Body of pancreas (tissue), 4 donors: ENCODE data around the gene ARHGEF28.

Experiments used
- POLR2A ChIP-seq, 3 donors: fragments of 450-650 bp; IDR thresholded peaks; one replicate each; pipeline ENCODE4 v1.6.1; 2016; ENCODE audit warnings: antibody characterized with exemption in 3 of 3, mild to moderate bottlenecking in 2 of 3
- TF ChIP-seq, protein P1 (sequence below), 7 experiments: fragments of 450-650 bp in 4 of 7; fragments of 200-600 bp in 3 of 7; sonication (generic) in 3 of 7; IDR thresholded peaks; one replicate each; pipeline ENCODE4 v1.5.1; 2016 to 2019; ENCODE audit warnings: antibody characterized with exemption in 7 of 7

DNA sequence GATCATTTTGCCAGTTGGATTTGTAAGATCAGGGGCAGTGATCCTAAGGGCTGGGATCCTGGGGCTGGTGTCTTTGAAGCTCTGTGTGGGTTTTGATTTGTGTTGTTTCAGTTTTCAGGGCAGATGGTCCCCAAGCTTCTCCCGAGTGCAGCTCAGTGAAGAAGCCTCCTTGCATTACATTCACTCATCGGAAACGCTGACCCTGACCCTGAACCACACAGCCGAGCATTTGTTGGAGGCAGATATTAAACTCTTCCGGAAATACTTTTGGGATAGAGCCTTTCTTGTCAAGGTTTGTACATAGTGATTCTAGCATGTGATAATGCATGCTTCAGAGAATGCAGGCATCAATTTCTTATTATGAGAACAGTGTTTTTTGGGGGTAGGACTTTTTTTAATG is 150.4 kb downstream of the ARHGEF28 start:
- TF ChIP-seq, protein P1, sequence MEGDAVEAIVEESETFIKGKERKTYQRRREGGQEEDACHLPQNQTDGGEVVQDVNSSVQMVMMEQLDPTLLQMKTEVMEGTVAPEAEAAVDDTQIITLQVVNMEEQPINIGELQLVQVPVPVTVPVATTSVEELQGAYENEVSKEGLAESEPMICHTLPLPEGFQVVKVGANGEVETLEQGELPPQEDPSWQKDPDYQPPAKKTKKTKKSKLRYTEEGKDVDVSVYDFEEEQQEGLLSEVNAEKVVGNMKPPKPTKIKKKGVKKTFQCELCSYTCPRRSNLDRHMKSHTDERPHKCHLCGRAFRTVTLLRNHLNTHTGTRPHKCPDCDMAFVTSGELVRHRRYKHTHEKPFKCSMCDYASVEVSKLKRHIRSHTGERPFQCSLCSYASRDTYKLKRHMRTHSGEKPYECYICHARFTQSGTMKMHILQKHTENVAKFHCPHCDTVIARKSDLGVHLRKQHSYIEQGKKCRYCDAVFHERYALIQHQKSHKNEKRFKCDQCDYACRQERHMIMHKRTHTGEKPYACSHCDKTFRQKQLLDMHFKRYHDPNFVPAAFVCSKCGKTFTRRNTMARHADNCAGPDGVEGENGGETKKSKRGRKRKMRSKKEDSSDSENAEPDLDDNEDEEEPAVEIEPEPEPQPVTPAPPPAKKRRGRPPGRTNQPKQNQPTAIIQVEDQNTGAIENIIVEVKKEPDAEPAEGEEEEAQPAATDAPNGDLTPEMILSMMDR (IDR thresholded peaks at IDR 0.05): no peak
- no peak for TF ChIP-seq POLR2A (IDR thresholded peaks at IDR 0.05)
